Nasal cavity respiratory epithelium epithelial cell of viscerocranial mucosa (primary cell): ENCODE data around the gene COMT. TPM values are rescaled to one million over a fixed set of nuclear protein-coding genes. Genes with fewer than 3 reads are reported as not detected.

Source experiments
- total RNA-seq: library from RNA; depleted of rRNA; stranded (reverse); fragments of >200 nt; gene quantifications from 2 replicates; pipeline ENCODE4 v1.2.3, GENCODE V29; 2014

The COMT gene
- 174 and 239 TPM in 2 replicates for total RNA-seq

DNA sequence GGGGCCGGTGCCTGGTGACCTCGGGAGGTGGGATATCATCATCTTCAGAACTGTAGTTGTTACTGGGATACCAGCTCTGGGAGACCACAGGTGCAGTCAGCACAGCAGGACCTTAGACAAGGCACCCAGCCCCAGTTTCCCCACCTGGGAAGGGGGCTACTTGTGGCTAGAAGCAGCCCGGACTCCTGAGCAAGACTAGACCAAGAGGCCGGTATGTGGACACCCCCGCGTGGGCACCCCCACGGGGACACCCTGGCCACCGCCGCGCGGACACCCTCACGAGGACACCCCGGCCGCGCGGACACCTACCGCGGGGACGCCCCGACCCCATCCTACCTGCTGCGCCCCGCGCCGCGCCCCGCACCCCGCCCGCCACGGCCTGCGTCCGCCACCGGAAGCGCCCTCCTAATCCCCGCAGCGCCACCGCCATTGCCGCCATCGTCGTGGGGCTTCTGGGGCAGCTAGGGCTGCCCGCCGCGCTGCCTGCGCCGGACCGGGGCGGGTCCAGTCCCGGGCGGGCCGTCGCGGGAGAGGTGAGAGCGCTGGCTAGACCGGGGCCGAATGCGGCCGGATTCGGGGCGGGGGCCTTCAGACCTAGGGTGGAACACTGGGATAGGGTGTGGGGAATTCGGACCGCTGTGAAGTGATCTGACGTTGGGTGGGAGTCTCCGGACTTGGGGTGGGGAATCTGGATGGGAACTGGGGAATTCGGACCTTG, at the start of gene COMT, which contains the start of gene TXNRD2:
TSS of gene COMT (plus strand) at position 408 of the 718 bp plus-strand sequence. CDS start 20,755 bp downstream, outside the sequence.
TSS of gene TXNRD2 (minus strand) at position 454 of the 718 bp plus-strand sequence. CDS start at position 439, 15 bp downstream.

DNA sequence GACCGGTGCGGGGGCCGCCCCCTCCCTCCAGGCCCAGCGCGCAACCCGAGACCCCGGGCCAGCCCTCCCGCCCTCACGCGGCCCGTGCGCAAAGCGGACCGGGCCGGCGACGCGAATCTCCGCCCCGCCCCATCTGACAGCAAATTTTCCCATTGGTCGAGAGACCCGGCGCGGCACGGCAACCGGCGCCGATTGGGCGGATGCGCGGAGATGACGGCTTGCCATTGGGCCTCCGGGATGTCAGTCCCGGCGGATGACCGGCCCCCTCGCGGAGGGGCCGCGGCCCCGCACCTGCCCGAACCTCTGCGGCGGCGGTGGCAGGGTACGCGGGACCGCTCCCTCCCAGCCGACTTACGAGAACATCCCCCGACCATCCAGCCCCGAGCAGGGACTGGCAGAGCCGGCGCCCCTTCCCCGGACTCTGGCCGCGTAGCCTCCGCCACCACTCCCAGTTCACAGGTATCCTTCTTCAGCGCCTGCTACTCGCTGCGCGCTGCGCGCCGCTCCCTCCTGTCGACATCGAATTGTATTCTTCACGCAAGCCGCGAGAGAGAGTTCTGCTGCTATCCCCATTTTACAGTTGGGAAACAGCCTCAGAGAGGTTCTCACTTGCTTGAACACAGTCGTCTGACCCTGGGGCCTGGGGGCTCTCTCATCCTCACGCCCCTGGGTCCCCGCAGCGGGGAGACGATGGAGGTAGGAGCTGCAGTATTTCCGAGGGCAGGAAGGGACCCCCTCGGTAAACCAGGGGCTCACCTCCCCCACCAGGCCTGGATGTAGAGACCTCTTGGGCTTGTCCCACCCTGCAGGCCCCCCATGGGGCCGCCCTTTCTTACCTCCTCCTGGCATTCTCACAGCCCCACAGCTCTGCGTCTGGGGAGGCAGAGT, 75.4 kb downstream of the COMT start, which contains the start of gene ARVCF:
TSS of gene ARVCF (minus strand) at position 90 of the 888 bp plus-strand sequence. CDS start 26,029 bp downstream, outside the sequence.

Other genes with a start within 250 kb of the COMT start
- gene SEPTIN5, start 227.3 kb upstream of the COMT start, total RNA-seq, result 4.4 and 22.6 TPM in 2 replicates
- 0.68 and 1.9 TPM in 2 replicates for gene GP1BB, start 218.2 kb upstream of the COMT start, total RNA-seq
- gene TBX1, start 181.0 kb upstream of the COMT start, total RNA-seq, result 7.9 and 9.8 TPM in 2 replicates
- gene GNB1L, start 86.9 kb upstream of the COMT start, total RNA-seq, result 5.1 and 9.9 TPM in 2 replicates
- gene RTL10, start 86.9 kb upstream of the COMT start, total RNA-seq, result 22.2 and 28.7 TPM in 2 replicates
- gene TXNRD2, start within 50 bp of the COMT start, total RNA-seq, result 11.3 and 11.7 TPM in 2 replicates
- 11.6 and 16.4 TPM in 2 replicates for gene ARVCF, start 75.1 kb downstream of the COMT start, total RNA-seq
- gene TANGO2, start 79.3 kb downstream of the COMT start, total RNA-seq, result 46.5 and 49.7 TPM in 2 replicates
- 36.9 and 54.2 TPM in 2 replicates for gene DGCR8, start 138.5 kb downstream of the COMT start, total RNA-seq
- 156 and 164 TPM in 2 replicates for gene RANBP1, start 174.3 kb downstream of the COMT start, total RNA-seq
- 41.6 and 45.5 TPM in 2 replicates for gene TRMT2A, start 175.5 kb downstream of the COMT start, total RNA-seq
- gene ZDHHC8, start 190.0 kb downstream of the COMT start, total RNA-seq, result 3.4 and 25.6 TPM in 2 replicates
- gene CCDC188, start 209.3 kb downstream of the COMT start, total RNA-seq, result not detected in 2 replicates